OCI-M1 (cell line): Measurements from ENCODE around the gene RIPOR2.
"Not testable (repeated sequence)": the region's sequence is repeated elsewhere in the genome, so short reads cannot be mapped to it uniquely, and the experiment has no call there.

Experiments used
- DNase-seq: peaks from one replicate; lab custom pipeline; 2025; lab: John Stamatoyannopoulos, UW

Gene RIPOR2

DNA sequence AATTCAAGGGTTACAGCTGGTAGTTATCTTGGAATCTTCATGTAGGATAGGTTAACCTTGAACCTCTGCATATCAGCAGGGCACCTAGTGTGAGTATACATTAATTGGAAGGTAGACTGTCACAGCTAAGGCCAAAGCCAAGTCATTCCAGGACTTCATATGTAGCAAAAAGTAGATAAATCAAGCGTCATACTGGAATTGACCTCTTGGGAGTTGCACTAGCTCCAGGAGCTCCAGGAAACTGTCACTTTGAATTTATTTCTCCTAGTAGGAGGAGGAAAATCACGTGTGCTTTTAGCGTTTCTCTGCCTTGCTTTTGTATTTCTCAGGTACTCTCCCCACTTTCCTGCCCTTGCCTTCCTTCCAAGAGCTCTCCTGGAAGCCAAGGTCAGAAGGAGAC lies 30.3 kb downstream of the RIPOR2 start:
- DNase-seq = no peak

GRCh38 chr6:24903681-24904080 lies 32.1 kb downstream of the RIPOR2 start:
- no peak for DNase-seq

- no peak for DNase-seq
Measured at GRCh38 chr6:24902782-24903181, 33.0 kb downstream of the RIPOR2 start.

GRCh38 chr6:24901698-24902328 lies 33.9 kb downstream of the RIPOR2 start:
- DNase-seq = no peak

DNA sequence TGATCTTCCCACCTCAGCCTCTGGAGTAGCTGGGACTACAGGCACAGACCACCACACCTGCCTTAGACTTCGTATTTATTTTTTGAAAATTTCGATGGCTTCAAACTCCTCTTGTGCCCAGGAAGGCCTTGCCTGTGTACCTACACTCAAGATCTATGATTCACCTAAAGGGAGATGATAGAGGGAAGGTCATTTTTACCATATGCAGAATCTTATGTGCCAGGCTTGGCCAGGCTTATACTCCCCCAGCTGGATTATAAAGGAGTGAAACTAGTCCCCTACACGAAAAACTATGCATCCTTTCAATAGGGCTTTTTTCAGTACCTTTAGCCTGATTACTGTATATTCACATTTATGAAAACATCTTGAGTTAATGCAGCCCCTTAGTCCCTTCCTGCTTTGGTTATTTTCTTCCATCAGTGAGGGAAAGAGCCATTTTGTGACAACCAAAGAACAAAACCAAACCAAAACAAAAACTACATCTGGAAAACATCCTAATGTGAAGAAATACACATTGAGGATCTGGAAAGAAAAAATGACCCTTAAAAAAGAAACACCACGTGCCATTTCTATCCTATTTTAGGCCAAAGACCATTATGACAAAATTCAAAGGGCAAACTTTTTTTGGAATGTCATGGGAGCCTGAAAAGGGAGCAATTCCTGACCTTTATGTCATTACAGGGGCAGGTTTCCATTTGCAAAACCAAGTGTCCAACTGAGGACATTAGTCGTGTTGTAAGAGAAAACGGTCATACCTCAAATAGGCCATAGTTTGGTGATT lies 34.7 kb downstream of the RIPOR2 start:
- no peak for DNase-seq

DNA sequence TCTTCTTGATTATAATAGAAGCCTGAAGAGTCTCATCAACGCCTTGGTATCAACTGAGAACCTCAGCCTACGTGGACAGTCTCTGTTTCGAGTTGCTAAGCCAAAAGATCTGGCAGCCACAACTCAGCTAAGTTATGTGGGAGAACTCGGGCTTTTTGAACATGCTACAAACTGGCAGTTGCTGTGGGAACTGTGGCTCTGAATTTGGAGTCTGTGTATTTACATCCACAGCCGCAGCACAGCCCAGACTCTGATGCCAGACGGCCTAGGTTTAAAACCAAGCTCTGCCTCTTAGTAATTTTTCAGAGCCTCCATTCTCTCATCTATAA lies 35.8 kb downstream of the RIPOR2 start:
- no peak for DNase-seq

DNA sequence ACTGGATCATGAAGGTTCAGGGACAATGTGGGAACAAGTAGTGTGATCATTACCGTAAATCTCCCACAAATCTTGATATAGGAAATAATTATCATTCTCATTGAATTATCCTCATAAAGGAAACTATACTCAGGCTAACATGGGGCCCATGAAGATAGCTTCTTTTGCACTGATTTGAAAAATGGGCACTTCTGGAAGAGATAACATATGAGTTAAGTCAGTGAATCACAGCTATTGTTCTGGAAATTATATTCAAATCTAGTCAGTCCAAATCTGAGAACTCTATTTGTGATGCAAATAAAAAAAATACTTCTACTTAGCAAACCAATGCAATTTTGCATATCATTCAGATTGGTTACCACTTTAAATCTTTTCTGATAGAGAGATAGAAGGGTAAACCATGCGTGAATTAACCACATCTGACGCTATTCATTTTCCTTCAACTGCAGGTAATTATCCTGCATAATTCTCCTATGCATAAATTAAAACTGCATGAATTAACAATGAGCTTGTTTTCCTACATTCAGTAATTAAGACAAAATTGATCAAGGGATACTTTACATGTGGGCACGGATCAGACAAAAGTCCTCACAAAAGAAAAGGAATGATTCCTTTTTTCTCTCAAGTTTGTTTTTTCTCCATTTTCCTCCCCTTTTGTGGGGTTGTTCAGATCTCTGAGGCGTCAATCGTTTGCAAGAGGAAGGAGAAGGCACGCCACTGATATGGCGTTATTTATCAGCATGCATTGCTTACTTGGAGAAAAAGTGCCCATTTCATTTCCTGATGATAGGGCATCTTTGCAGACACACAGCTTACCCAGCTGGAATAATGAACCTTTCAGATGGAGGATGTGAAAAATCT lies 36.4 kb downstream of the RIPOR2 start:
- DNase-seq = no peak

- no peak for DNase-seq
Measured at GRCh38 chr6:24898676-24899075, 37.1 kb downstream of the RIPOR2 start.

GRCh38 chr6:24897186-24897585 lies 38.6 kb downstream of the RIPOR2 start:
- no peak for DNase-seq

DNA sequence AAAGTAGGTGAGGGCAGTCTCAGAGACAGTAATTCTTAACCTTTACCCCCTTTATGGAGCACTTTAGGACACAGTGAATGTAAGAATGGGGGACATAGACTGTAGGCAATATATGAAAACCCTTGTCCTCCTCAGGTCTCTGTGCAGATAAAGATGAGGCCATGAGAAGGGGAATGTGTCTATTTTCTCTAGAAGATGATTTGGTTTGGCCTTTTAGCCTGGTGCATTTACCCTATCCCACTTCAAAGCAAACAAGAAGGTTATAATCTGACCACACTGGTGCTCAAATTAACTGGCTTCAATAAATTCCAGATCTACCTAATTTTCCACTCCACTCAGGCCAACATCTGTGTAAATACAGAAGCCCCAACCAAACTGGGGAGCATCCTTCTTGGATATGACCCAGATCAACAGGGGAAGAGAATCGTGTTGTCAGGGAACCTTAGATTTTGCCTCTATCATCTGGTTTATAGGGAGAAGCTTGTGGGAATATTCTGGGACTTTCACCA lies 42.4 kb downstream of the RIPOR2 start:
- no peak for DNase-seq

GRCh38 chr6:24891004-24891403 lies 44.8 kb downstream of the RIPOR2 start:
- no peak for DNase-seq

- no peak for DNase-seq
Measured at GRCh38 chr6:24890471-24890870, 45.3 kb downstream of the RIPOR2 start.

DNA sequence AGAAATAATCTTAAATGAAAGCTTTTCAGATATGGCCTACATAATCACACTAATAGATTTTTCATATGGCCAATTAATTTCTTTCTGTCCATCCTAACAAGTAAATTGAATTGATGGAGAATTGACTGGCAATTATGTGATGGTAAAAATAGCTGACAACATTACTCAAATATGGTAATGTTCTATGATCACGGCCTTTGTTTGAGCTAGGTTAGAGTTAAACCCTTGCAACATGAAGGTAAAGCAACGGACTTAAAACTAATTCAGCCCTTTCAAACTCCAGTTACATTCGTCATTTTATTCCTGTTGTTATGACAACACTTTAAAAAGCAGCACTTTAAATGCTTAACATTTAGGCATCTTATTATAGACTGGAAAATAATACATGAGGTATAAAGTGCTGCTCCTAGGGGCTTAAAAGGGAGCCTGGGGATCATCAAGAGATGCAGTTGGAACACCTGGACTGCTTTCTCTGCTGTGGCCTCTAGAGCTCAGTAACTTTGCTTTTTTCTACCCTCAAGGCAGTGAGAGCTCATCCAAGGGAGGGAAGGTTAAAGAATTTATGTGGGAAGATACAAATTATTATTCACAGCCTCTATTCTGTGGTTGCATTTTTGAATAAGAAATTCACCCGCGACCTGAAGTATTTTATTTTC lies 46.9 kb downstream of the RIPOR2 start:
- DNase-seq = no peak

DNA sequence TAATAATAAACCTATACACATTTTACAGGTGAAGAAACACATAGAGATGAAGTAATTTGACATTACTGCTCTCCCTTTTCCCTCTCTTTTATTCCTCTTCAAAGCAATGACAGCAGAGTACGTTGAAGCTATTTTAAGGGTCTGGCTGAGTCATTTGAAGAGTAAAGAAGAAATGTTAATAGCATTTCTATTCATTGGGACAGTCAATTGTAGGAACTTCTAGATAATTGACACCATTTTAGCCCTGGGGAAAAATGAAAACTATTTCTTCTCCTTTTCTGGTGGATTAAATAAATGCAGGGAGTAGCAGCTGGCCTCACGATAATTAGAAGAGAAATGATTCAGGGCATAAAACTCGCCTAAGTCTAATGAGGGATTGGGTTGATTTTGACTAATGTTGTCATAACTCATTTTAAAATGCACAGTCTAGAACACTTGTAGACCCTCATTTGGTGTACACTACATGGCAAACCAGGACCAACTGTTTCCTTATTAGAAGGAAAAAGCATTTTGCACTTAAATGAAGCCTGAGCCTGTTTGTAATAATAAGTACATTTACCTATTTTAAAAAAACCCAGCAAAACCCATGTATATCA lies 48.1 kb downstream of the RIPOR2 start:
- DNase-seq = no peak

DNA sequence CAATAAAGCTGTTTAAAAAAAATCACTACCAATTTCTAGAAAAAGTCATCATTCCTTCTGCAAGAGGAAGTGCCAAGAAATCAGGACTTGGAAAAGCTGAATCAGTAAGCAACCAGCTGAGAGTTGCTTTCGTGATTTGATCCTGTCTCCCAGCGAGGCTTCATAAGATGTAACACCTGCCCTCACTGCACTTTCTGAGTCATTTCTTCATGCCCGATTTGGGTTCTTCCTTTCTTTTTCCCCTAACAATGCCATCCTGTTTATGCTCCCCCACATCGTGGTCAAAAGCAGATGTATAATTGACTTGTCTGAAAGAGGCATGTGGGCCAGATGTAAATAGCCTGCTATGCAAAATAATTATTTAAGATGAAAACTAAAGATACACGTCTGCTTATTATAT lies 52.1 kb downstream of the RIPOR2 start:
- DNase-seq = no peak

GRCh38 chr6:24882835-24883555 lies 52.8 kb downstream of the RIPOR2 start:
- DNase-seq = no peak

GRCh38 chr6:24882295-24882694 lies 53.5 kb downstream of the RIPOR2 start:
- no peak for DNase-seq

DNA sequence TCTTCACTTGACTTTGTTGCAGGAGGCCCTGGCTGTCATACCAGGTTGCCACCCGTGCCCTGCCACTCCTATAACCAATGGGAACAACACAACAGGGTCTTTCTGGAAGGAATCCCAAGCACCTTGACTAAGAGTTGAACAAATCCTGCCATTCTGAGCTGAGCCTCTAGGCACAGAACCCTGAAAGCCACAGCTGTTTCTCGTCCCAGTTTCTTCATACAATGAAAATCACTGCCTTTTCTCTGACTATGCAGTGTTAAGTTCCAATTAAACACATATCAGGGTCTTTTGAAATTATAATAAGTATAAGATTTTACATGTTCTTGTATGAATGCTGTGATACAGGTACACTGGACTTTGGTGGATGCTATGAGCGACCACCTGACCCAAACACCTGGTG lies 54.4 kb downstream of the RIPOR2 start:
- no peak for DNase-seq

DNA sequence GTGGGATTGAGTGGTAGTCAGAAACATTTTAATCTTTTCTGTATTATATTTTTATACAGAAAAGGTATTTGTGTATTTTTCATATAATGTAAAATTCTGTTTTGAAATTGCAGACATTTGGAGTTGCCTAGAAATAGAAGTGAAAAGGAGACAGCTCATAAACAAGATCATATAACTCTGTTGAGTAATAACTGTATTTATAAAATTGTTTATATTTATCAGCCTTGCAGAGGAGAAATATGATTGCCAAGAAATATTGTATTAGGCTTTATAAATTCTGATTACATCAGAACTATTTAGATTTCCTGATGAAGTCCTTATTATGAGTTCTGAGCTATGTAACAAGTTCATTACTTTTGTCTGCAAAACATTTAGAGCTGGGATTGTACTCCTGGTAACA lies 55.3 kb downstream of the RIPOR2 start:
- no peak for DNase-seq

DNA sequence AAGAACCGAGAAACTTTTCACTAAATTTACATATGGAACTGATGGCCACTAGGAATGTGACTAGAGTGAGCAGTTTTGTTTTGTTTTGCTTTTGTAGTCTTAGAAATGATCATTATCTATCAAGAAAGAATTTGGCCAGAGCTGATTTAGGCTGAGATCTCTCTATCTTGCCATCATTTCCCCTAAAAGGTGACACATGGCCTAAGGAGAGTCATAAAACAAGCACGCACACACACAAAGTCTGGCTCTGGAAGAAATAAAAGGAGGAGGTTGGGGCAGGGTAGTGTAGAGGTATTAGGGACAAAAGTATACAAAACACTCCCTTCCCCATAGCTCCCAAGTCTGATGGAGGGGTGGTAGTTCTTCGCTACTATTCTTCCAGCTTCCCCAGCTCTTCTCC lies 56.4 kb downstream of the RIPOR2 start:
- no peak for DNase-seq

DNA sequence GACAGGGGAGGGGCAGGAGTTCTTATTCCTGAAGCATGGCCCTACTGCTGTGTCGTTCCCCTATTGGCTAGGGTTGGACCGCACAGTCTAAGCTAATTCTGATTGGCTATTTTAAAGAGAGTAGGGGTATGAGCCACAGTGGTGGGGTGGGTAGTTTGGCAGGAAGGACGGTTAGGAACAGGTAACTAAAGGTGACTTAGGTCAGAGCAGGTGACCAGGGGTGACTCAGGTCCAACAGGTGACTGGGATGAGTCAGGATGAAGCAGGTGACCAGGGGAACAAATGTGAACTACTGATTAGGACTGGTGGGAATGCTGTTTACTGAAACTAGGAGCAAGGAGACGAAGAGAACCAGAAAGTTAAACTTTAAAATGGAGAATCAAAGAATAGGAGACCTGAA lies 58.0 kb downstream of the RIPOR2 start:
- not testable (repeated sequence) for DNase-seq
